ENCODE data around the gene FAM216B.

The FAM216B gene

DNA sequence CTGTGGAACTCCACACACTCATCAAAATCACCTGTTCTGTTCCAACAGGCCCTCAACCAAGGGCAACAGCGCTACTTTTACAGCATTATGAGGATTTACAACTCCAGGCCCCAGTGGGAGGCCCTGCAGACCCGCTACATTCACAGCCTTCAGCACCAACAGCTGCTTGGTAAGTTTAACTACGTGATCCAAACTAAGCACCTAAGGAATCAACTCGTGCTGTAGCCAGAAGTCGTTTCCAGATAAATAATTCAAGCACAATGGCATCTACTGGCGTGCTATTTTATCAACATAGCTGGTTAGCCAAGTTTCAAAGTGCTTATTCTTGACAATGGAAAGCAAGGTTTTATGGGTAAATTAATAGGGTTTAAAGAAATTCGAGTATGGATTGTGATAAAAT is 5.3 kb downstream of the FAM216B start:
- TF ChIP-seq, protein P1, sequence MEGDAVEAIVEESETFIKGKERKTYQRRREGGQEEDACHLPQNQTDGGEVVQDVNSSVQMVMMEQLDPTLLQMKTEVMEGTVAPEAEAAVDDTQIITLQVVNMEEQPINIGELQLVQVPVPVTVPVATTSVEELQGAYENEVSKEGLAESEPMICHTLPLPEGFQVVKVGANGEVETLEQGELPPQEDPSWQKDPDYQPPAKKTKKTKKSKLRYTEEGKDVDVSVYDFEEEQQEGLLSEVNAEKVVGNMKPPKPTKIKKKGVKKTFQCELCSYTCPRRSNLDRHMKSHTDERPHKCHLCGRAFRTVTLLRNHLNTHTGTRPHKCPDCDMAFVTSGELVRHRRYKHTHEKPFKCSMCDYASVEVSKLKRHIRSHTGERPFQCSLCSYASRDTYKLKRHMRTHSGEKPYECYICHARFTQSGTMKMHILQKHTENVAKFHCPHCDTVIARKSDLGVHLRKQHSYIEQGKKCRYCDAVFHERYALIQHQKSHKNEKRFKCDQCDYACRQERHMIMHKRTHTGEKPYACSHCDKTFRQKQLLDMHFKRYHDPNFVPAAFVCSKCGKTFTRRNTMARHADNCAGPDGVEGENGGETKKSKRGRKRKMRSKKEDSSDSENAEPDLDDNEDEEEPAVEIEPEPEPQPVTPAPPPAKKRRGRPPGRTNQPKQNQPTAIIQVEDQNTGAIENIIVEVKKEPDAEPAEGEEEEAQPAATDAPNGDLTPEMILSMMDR (IDR thresholded peaks at IDR 0.05), result no peak

DNA sequence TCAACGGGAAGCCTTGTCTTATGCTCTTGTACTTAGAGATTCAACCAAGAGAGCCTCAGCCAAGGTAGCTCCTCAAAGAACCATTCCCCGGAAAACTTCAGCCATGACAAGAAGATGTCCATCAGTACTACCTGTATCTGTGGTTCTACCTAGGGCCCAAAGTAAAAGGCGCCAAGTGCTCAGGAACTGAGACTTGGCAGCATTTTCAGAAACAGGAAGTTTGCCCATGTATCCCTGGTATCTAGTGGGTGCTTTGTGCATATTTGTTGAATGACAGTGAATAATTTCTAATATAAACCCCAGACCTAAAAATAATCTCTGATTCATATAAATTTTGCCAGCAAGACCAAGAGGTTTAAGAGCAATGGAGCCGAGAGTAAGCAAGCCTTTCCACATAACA is 7.2 kb downstream of the FAM216B start:
- TF ChIP-seq, protein P1 (IDR thresholded peaks at IDR 0.05), result no peak

DNA sequence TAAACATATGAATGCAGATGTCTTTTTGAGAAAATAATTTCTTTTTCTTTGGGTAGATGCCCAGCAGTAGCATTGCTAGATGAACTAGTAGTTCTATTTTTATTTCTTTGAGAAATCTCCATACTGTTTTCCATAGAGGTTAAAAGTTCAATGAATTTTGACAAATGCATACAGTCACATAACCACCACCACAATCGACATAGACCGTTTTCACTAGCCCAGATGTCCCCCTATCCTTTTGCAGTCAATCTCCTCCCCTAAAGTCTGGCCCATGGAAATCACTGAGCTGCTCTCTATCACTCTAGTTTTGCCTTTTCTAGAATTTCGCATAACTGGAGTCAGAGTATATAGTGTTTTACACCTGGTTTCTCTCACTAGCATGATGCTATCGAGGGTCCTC is 10.8 kb downstream of the FAM216B start:
- TF ChIP-seq, protein P1 (IDR thresholded peaks at IDR 0.05), result no peak

DNA sequence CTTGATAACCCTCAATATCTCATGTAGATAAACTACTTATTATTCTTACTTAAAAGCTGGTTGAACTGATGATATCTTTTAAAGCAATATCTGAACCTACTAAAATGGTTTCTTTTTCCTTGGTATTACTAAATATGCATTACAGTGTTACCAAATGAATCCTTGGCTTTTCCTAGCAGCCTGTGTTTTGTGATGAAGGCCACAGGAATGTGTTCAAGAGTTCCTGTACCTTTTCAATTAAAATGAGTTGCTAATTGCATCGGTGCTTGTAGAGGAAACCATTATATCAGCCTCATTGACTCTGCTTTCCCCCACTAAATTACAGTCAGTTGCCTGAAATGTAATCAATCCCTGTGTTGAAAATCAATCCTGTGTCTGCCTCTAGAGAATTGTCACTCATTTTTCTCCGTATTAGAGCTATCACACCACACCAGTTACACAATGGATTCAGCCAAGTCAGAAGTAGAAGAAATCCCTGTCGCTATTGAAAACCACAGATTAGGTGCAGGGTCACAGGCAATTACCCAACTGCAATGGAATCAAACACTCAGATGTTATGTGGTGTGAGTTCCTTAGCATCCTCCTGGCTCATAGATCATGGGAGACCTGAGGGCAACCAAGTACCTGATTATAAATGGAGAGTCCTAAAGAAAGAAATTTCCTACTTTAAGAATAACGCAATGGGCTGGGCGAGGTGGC is 13.3 kb downstream of the FAM216B start:
- TF ChIP-seq, protein P1 (IDR thresholded peaks at IDR 0.05), result no peak

DNA sequence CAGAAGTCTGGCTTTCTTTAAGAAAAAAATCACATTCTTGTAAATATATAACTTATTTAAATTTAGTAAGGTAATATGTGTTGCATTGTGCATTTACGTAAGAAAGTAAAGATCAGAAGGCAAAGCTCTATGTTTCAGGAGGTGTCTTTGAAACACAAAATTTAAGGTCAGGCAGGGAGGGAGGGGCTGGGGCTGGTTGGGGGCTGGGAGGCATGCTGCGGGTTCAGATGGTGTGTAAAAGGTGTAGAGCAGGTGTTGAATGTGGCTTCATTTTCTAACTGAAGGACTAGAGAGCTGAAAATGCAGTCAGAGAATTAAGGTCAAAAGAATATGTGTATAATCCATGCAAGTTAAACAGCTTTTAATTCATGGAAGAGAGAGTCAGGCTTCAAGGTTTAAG is 14.3 kb downstream of the FAM216B start:
- TF ChIP-seq, protein P1 (IDR thresholded peaks at IDR 0.05), result no peak

DNA sequence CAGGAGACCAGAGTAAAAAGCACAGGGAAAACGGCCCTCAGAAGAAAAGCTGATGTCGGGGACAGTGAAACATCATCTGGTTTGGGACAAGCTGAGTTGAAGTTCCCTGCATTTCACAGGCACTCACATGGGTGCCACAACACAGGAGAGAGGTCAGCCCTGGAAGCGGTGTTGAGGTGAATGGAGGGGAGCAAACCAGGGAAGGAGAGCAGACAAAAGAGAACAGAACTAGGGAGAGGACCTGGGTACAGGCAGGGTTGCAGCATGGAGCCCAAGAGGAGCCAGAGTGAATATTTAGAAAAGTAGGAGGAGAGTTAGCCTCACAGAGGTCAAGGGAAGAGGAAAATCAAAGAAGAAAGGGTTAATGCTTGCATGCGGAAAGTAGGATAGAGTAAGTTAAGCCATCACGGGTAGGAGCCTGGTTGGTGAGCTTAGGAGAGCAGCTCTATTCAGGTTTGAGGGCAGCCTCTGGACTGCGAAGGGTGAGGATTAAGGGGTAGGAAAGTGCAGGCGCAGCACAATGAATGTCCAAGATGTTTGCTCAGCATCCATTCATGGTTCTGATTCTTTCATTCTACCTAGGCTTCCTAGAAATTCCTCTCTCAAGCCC is 15.5 kb downstream of the FAM216B start:
- TF ChIP-seq, protein P1 (IDR thresholded peaks at IDR 0.05), result no peak

DNA sequence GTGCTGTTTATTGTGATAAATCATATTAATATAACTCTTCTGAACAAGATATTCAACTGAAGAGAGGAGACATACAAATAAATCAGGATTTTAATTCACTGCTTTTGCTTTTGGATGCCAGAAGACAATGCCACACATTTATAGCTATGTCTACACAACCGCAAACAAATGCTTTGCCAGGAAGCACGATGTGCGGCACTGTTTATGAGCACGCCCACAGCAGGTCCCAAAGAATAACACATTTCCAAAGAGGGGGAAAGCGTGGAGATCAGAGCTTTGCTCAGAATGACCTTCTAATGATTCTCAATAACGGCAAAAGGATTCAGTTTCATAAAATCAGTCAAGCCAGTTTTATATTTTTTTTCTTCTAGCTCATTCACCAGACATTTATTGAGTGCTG is 16.7 kb downstream of the FAM216B start:
- TF ChIP-seq, protein P1 (IDR thresholded peaks at IDR 0.05), result no peak

Measured in LNCAP (cell line).